Smooth muscle cell (in vitro differentiated cells): ENCODE measurements around the gene RNF141. TPM values are rescaled to one million over a fixed set of nuclear protein-coding genes. Genes with fewer than 3 reads are reported as not detected.

Source experiments
- DNase-seq: peaks from one replicate; lab custom pipeline; 2025; ENCODE audit not compliant: unreplicated experiment; lab: John Stamatoyannopoulos, UW
- H2AFZ ChIP-seq: fragments of 200-600 bp; sonication (generic); 2 replicates; pipeline ENCODE4 v1.6.0; 2016; ENCODE audit warnings: antibody characterized with exemption, low read depth, mild to moderate bottlenecking
- H3F3A ChIP-seq: fragments of 200-600 bp; sonication (generic); 2 replicates; pipeline ENCODE4 v1.6.0; 2017; ENCODE audit warnings: antibody characterized with exemption, low read depth
- H3K27ac ChIP-seq: fragments of 200-600 bp; sonication (generic); 2 replicates; pipeline ENCODE4 v1.5.1; 2016; ENCODE audit warnings: low read depth, mild to moderate bottlenecking
- H3K27me3 ChIP-seq: fragments of 200-600 bp; sonication (generic); 2 replicates; pipeline ENCODE4 v1.6.1; 2016; ENCODE audit warnings: low read depth, mild to moderate bottlenecking
- H3K36me3 ChIP-seq: fragments of 200-600 bp; sonication (generic); 2 replicates; pipeline ENCODE4 v1.5.1; 2016; ENCODE audit warnings: low read depth
- H3K4me1 ChIP-seq: fragments of 200-600 bp; sonication (generic); 2 replicates; pipeline ENCODE4 v1.5.1; 2016; ENCODE audit warnings: low read depth
- H3K4me2 ChIP-seq: fragments of 200-600 bp; sonication (generic); 2 replicates; pipeline ENCODE4 v1.6.0; 2016; ENCODE audit warnings: mild to moderate bottlenecking
- H3K4me3 ChIP-seq: fragments of 200-600 bp; sonication (generic); 2 replicates; pipeline ENCODE4 v1.5.1; 2016; ENCODE audit warnings: mild to moderate bottlenecking
- H3K79me2 ChIP-seq: fragments of 200-600 bp; sonication (generic); 2 replicates; pipeline ENCODE4 v1.6.0; 2016; ENCODE audit warnings: low read depth, mild to moderate bottlenecking
- H3K9ac ChIP-seq: fragments of 200-600 bp; sonication (generic); 2 replicates; pipeline ENCODE4 v1.6.0; 2016; ENCODE audit warnings: low read depth
- H3K9me3 ChIP-seq: fragments of 200-600 bp; sonication (generic); replicated peaks from 2 replicates; pipeline ENCODE4 v1.5.1; 2016; ENCODE audit warnings: low read depth
- H4K20me1 ChIP-seq: fragments of 200-600 bp; sonication (generic); 2 replicates; pipeline ENCODE4 v1.6.0; 2016; ENCODE audit warnings: low read depth
- CTCF ChIP-seq: fragments of 200-600 bp; sonication (generic); IDR thresholded peaks from 2 replicates; pipeline ENCODE4 v1.5.1; 2017; ENCODE audit warnings: borderline replicate concordance, mild to moderate bottlenecking, antibody characterized with exemption; ENCODE audit not compliant: insufficient read depth, poor library complexity, severe bottlenecking
- WGBS: methylation state at CpG from one replicate; pipeline ENCODE4 v1.1.7; 2016; ENCODE audit warnings: low lambda C conversion rate; 5-methylcytosine and 5-hydroxymethylcytosine counted together
- polyA plus RNA-seq: library from polyadenylated mRNA; unstranded; fragments of >200 nt; fragmentation: Nextera tagmentation; extraction: Ambion mirVana; gene quantifications from 2 replicates; pipeline ENCODE4 v1.2.1, GENCODE V29; 2016
- total RNA-seq: library from RNA; depleted of rRNA; stranded (reverse); fragments of >200 nt; gene quantifications from 2 replicates; pipeline ENCODE4 v1.2.3, GENCODE V29; 2014

RNF141 gene
- total and polyA plus RNA-seq, 2 experiments from 2014 or later = 16.2 to 24.4 TPM

GRCh38 chr11:10551290-10551592, 10.3 kb upstream of the RNF141 start:
- H3K9me3 ChIP-seq = no peaks in the 10 kb centered on the region
- H3F3A ChIP-seq = no peaks in the 10 kb centered on the region
- H3K27ac ChIP-seq = no peak overlapping the region
- 87% methylated on average over 4 of the region's 4 CpGs for WGBS
- peaks cover 2% of the 10 kb centered on the region for H3K27me3 ChIP-seq
- TF ChIP-seq CTCF = no peak
- DNase-seq = no peak
- H2AFZ ChIP-seq = no peak overlapping the region
- H3K79me2 ChIP-seq = no peaks in the 10 kb centered on the region
- no peaks in the 10 kb centered on the region for H3K36me3 ChIP-seq
- no peaks in the 10 kb centered on the region for H3K4me1 ChIP-seq
- H3K4me2 ChIP-seq = no peak overlapping the region
- H3K9ac ChIP-seq = no peak overlapping the region
- no peaks in the 10 kb centered on the region for H4K20me1 ChIP-seq
- H3K4me3 ChIP-seq = no peak overlapping the region

- H3K27ac ChIP-seq = peak overlapping the region; percentile 44
Measured at GRCh38 chr11:10550503-10551289, 9.7 kb upstream of the RNF141 start.

GRCh38 chr11:10544491-10545465, 3.8 kb upstream of the RNF141 start:
- Histone ChIP-seq H2AFZ (no peak overlapping the region), H3K4me1 (peaks cover 6% of the 10 kb centered on the region), H3K4me3 (no peak overlapping the region), H3K27ac (no peak overlapping the region), H3K4me2 (no peak overlapping the region), H3K27me3 (no peaks in the 10 kb centered on the region), H3K9me3 (no peaks in the 10 kb centered on the region), H4K20me1 (no peaks in the 10 kb centered on the region), H3F3A (no peaks in the 10 kb centered on the region), H3K36me3 (no peaks in the 10 kb centered on the region), H3K9ac (no peak overlapping the region), H3K79me2 (peaks cover 5% of the 10 kb centered on the region)
- DNase-seq = no peak
- WGBS = 81% methylated on average over 7 of the region's 7 CpGs
- TF ChIP-seq CTCF = no peak

More at GRCh38 chr11:10550503-10551289, 9.7 kb upstream of the RNF141 start:
- DNase-seq = no peak
- Histone ChIP-seq H3K9ac (no peak overlapping the region), H3K9me3 (no peaks in the 10 kb centered on the region), H3F3A (no peaks in the 10 kb centered on the region), H3K36me3 (no peaks in the 10 kb centered on the region), H3K79me2 (no peaks in the 10 kb centered on the region), H3K27me3 (no peaks in the 10 kb centered on the region), H3K4me1 (no peaks in the 10 kb centered on the region), H2AFZ (no peak overlapping the region), H3K4me3 (no peak overlapping the region), H4K20me1 (no peaks in the 10 kb centered on the region), H3K4me2 (no peak overlapping the region)
- TF ChIP-seq CTCF = no peak
- WGBS = 95% methylated on average over 3 of the region's 3 CpGs
